T-helper 17 cell (primary cell): ENCODE results near the gene CEP128. TPM values are rescaled to one million over a fixed set of nuclear protein-coding genes. Genes with fewer than 3 reads are reported as not detected.
A peak's percentile ranks its signal among the peaks of the same experiment; 100 is the strongest.

Source experiments
- ATAC-seq: fragments of 150-1000 bp; cut with Tn5 transposase; 2 replicates; pipeline ENCODE4 v1.10.0; 2021; ENCODE audit warnings: mild to moderate bottlenecking, moderate library complexity
- DNase-seq, 3 donors: peaks; one replicate each; pipeline versions ENCODE4 v3.0.0 to v3.0.0-alpha.2; 2020 to 2021
- H3K9me3 ChIP-seq: one replicate; pipeline ENCODE4 v1.7.0; 2013; ENCODE audit warnings: low read length, mild to moderate bottlenecking; ENCODE audit not compliant: control insufficient read depth, poor library complexity, severe bottlenecking
- H3K27ac Mint-ChIP-seq: one replicate; pipeline ENCODE4 v1.8.0; 2022; ENCODE audit warnings: mild to moderate bottlenecking, moderate library complexity, mixed read lengths
- H3K27me3 Mint-ChIP-seq: one replicate; pipeline ENCODE4 v1.8.0; 2022; ENCODE audit warnings: mixed read lengths
- H3K36me3 Mint-ChIP-seq: one replicate; pipeline ENCODE4 v1.8.0; 2022; ENCODE audit warnings: low read depth, mixed read lengths
- H3K4me1 Mint-ChIP-seq: one replicate; pipeline ENCODE4 v1.8.0; 2022; ENCODE audit warnings: mild to moderate bottlenecking, mixed read lengths
- H3K4me3 Mint-ChIP-seq: one replicate; pipeline ENCODE4 v1.8.0; 2022; ENCODE audit warnings: mild to moderate bottlenecking, moderate library complexity, mixed read lengths
- total RNA-seq, 4 donors: library from RNA in 2 of 4; stranded (reverse) in 2 of 4; gene quantifications; one replicate each; pipeline ENCODE4 v1.2.3 and lab custom pipeline; 2022 to 2026

The CEP128 gene
- total RNA-seq, 2 donors from 2014 or later, result 19.6 to 25.1 TPM

GRCh38 chr14:80847070-80847469 lies 94.5 kb downstream of the CEP128 start:
- DNase-seq (no peak), ATAC-seq (no peak)
- Mint-ChIP-seq H3K4me3 (no peak overlapping the region), H3K4me1 (peaks cover 2% of the 10 kb centered on the region), H3K27ac (no peak overlapping the region), H3K27me3 (no peaks in the 10 kb centered on the region), H3K36me3 (no peaks in the 10 kb centered on the region)
- H3K9me3 ChIP-seq, result no peaks in the 10 kb centered on the region

GRCh38 chr14:80845856-80846255 lies 95.7 kb downstream of the CEP128 start:
- Mint-ChIP-seq H3K27ac (no peak overlapping the region), H3K4me1 (peaks cover 2% of the 10 kb centered on the region), H3K4me3 (no peak overlapping the region), H3K27me3 (no peaks in the 10 kb centered on the region), H3K36me3 (no peaks in the 10 kb centered on the region)
- no peak for DNase-seq
- no peak for ATAC-seq
- no peaks in the 10 kb centered on the region for H3K9me3 ChIP-seq

GRCh38 chr14:80844872-80845271 lies 96.7 kb downstream of the CEP128 start:
- no peaks in the 10 kb centered on the region for H3K9me3 ChIP-seq
- Mint-ChIP-seq H3K27me3 (no peaks in the 10 kb centered on the region), H3K36me3 (peaks cover 1% of the 10 kb centered on the region), H3K4me3 (no peak overlapping the region), H3K4me1 (peaks cover 2% of the 10 kb centered on the region), H3K27ac (peak overlapping the region; percentile 24)
- DNase-seq (no peak), ATAC-seq (no peak)

- H3K27ac Mint-ChIP-seq, result no peak overlapping the region
- no peaks in the 10 kb centered on the region for H3K4me1 Mint-ChIP-seq
- no peaks in the 10 kb centered on the region for H3K27me3 Mint-ChIP-seq
- no peak overlapping the region for H3K4me3 Mint-ChIP-seq
- H3K9me3 ChIP-seq, result no peaks in the 10 kb centered on the region
- no peak for DNase-seq
- no peak for ATAC-seq
- peaks cover 3% of the 10 kb centered on the region for H3K36me3 Mint-ChIP-seq
Observed at GRCh38 chr14:80839743-80840142, 101.8 kb downstream of the CEP128 start.

GRCh38 chr14:80809663-80810062 lies 131.9 kb downstream of the CEP128 start:
- Mint-ChIP-seq H3K27ac (no peak overlapping the region), H3K4me1 (no peaks in the 10 kb centered on the region), H3K27me3 (no peaks in the 10 kb centered on the region), H3K4me3 (no peak overlapping the region), H3K36me3 (peaks cover 4% of the 10 kb centered on the region)
- DNase-seq (no peak), ATAC-seq (no peak)
- no peaks in the 10 kb centered on the region for H3K9me3 ChIP-seq

- ATAC-seq (no peak), DNase-seq (no peak)
- H3K36me3 Mint-ChIP-seq, result peaks cover 2% of the 10 kb centered on the region
- H3K27me3 Mint-ChIP-seq, result no peaks in the 10 kb centered on the region
- no peaks in the 10 kb centered on the region for H3K9me3 ChIP-seq
- peaks cover 2% of the 10 kb centered on the region for H3K4me1 Mint-ChIP-seq
- no peak overlapping the region for H3K4me3 Mint-ChIP-seq
- no peak overlapping the region for H3K27ac Mint-ChIP-seq
Observed at GRCh38 chr14:80805136-80805535, 136.4 kb downstream of the CEP128 start.

GRCh38 chr14:80798878-80799277 lies 142.7 kb downstream of the CEP128 start:
- H3K9me3 ChIP-seq, result no peaks in the 10 kb centered on the region
- no peak for ATAC-seq
- H3K4me1 Mint-ChIP-seq, result peaks cover 4% of the 10 kb centered on the region
- H3K4me3 Mint-ChIP-seq, result no peak overlapping the region
- H3K36me3 Mint-ChIP-seq, result peaks cover 5% of the 10 kb centered on the region
- no peaks in the 10 kb centered on the region for H3K27me3 Mint-ChIP-seq
- no peak for DNase-seq
- H3K27ac Mint-ChIP-seq, result no peak overlapping the region

GRCh38 chr14:80798211-80798610 lies 143.3 kb downstream of the CEP128 start:
- no peak overlapping the region for H3K4me3 Mint-ChIP-seq
- no peaks in the 10 kb centered on the region for H3K27me3 Mint-ChIP-seq
- no peak overlapping the region for H3K27ac Mint-ChIP-seq
- DNase-seq (no peak), ATAC-seq (no peak)
- H3K9me3 ChIP-seq, result no peaks in the 10 kb centered on the region
- peaks cover 5% of the 10 kb centered on the region for H3K36me3 Mint-ChIP-seq
- peaks cover 2% of the 10 kb centered on the region for H3K4me1 Mint-ChIP-seq

- DNase-seq (no peak), ATAC-seq (no peak)
- no peaks in the 10 kb centered on the region for H3K9me3 ChIP-seq
- H3K27ac Mint-ChIP-seq, result no peak overlapping the region
- H3K4me1 Mint-ChIP-seq, result peaks cover 2% of the 10 kb centered on the region
- H3K27me3 Mint-ChIP-seq, result no peaks in the 10 kb centered on the region
- H3K36me3 Mint-ChIP-seq, result peaks cover 10% of the 10 kb centered on the region
- H3K4me3 Mint-ChIP-seq, result no peak overlapping the region
Observed at GRCh38 chr14:80792771-80793170, 148.8 kb downstream of the CEP128 start.

GRCh38 chr14:80787876-80788275 lies 153.7 kb downstream of the CEP128 start:
- Mint-ChIP-seq H3K4me3 (no peak overlapping the region), H3K4me1 (no peaks in the 10 kb centered on the region), H3K36me3 (peaks cover 7% of the 10 kb centered on the region), H3K27me3 (no peaks in the 10 kb centered on the region), H3K27ac (no peak overlapping the region)
- ATAC-seq (no peak), DNase-seq (no peak)
- no peaks in the 10 kb centered on the region for H3K9me3 ChIP-seq

- no peaks in the 10 kb centered on the region for H3K4me1 Mint-ChIP-seq
- H3K36me3 Mint-ChIP-seq, result peaks cover 4% of the 10 kb centered on the region
- no peak for ATAC-seq
- no peak for DNase-seq
- no peak overlapping the region for H3K4me3 Mint-ChIP-seq
- H3K27me3 Mint-ChIP-seq, result no peaks in the 10 kb centered on the region
- no peak overlapping the region for H3K27ac Mint-ChIP-seq
- no peaks in the 10 kb centered on the region for H3K9me3 ChIP-seq
Observed at GRCh38 chr14:80784820-80785219, 156.7 kb downstream of the CEP128 start.

GRCh38 chr14:80781972-80782367 lies 159.6 kb downstream of the CEP128 start:
- H3K4me1 Mint-ChIP-seq, result no peaks in the 10 kb centered on the region
- H3K27ac Mint-ChIP-seq, result no peak overlapping the region
- no peaks in the 10 kb centered on the region for H3K9me3 ChIP-seq
- ATAC-seq (no peak), DNase-seq (no peak)
- no peak overlapping the region for H3K4me3 Mint-ChIP-seq
- no peaks in the 10 kb centered on the region for H3K27me3 Mint-ChIP-seq
- H3K36me3 Mint-ChIP-seq, result peaks cover 4% of the 10 kb centered on the region

- H3K27ac Mint-ChIP-seq, result no peak overlapping the region
- no peaks in the 10 kb centered on the region for H3K27me3 Mint-ChIP-seq
- H3K9me3 ChIP-seq, result no peaks in the 10 kb centered on the region
- ATAC-seq, result no peak
- peaks cover 4% of the 10 kb centered on the region for H3K36me3 Mint-ChIP-seq
- DNase-seq, result no peak
- no peak overlapping the region for H3K4me3 Mint-ChIP-seq
- no peaks in the 10 kb centered on the region for H3K4me1 Mint-ChIP-seq
Observed at GRCh38 chr14:80780500-80780899, 161.0 kb downstream of the CEP128 start.

GRCh38 chr14:80776657-80777056 lies 164.9 kb downstream of the CEP128 start:
- H3K9me3 ChIP-seq, result no peaks in the 10 kb centered on the region
- H3K4me1 Mint-ChIP-seq, result no peaks in the 10 kb centered on the region
- ATAC-seq (no peak), DNase-seq (no peak)
- H3K36me3 Mint-ChIP-seq, result no peaks in the 10 kb centered on the region
- no peak overlapping the region for H3K27ac Mint-ChIP-seq
- H3K27me3 Mint-ChIP-seq, result no peaks in the 10 kb centered on the region
- no peak overlapping the region for H3K4me3 Mint-ChIP-seq

GRCh38 chr14:80776186-80776585 lies 165.4 kb downstream of the CEP128 start:
- ATAC-seq (no peak), DNase-seq (no peak)
- H3K9me3 ChIP-seq, result no peaks in the 10 kb centered on the region
- Mint-ChIP-seq H3K4me3 (no peak overlapping the region), H3K4me1 (no peaks in the 10 kb centered on the region), H3K36me3 (no peaks in the 10 kb centered on the region), H3K27me3 (no peaks in the 10 kb centered on the region), H3K27ac (no peak overlapping the region)
